ENCODE results near the gene PPP1R26.

DNA sequence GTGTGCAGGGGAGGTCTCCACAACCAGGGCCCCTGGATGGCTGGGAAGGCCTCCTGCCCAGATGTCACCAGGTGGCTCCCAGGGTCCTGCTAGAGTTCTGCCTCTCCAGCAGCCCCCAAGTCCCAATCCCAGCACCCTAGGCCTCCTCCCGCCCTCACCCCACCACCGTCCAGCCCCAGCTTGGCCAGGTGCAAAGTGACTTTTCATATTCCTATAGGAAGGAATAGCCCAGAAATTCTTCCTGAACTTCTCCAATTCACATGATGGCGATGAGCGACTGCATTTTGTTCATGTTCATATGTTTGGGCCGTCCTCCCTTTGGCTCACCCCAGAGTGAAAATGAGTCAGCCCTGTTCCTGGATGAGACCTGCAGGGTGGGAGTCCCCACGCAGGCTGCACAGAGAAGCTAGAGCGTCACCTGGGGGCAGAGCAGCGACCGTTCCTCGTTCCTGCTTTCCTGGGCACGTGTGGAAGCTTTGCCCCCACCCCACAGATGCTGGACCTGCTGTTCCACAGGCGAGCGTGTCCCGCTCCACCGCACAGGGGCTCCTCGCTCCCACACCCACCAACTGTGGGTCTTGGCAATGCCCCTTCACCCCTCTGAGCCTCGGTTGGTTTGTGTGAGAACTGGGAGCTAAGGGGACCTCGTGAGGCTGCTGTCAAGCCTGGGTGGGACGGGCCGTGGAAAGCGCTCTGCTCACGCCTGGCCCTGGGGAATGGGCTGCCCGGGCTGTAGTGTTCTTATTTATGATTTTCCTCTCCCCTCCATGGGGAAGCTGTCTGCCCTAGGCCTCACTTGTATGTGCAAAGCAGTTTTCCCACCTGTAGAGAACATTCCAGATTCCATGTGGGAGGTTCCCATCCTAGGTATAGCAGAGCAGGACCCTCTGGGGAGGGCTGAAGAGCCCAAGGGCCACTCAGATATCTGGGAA, 27.8 kb downstream of the PPP1R26 start:
- TF ChIP-seq EZH2phosphoT487 (IDR thresholded peaks at IDR 0.05; ENCODE audit: unreplicated experiment), result no peak
- TF ChIP-seq POLR2AphosphoS5 (IDR thresholded peaks at IDR 0.05; ENCODE audit: low read depth), result no peak
- TF ChIP-seq, protein P1, sequence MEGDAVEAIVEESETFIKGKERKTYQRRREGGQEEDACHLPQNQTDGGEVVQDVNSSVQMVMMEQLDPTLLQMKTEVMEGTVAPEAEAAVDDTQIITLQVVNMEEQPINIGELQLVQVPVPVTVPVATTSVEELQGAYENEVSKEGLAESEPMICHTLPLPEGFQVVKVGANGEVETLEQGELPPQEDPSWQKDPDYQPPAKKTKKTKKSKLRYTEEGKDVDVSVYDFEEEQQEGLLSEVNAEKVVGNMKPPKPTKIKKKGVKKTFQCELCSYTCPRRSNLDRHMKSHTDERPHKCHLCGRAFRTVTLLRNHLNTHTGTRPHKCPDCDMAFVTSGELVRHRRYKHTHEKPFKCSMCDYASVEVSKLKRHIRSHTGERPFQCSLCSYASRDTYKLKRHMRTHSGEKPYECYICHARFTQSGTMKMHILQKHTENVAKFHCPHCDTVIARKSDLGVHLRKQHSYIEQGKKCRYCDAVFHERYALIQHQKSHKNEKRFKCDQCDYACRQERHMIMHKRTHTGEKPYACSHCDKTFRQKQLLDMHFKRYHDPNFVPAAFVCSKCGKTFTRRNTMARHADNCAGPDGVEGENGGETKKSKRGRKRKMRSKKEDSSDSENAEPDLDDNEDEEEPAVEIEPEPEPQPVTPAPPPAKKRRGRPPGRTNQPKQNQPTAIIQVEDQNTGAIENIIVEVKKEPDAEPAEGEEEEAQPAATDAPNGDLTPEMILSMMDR (conservative IDR thresholded peaks at IDR 0.05; ENCODE audit: low read depth in 2 of 2), result no peak; a peak in 1 of 4 replicates
- TF ChIP-seq EZH2 (IDR thresholded peaks at IDR 0.05; ENCODE audit: low read depth, unreplicated experiment), result no peak
- TF ChIP-seq, protein P2, sequence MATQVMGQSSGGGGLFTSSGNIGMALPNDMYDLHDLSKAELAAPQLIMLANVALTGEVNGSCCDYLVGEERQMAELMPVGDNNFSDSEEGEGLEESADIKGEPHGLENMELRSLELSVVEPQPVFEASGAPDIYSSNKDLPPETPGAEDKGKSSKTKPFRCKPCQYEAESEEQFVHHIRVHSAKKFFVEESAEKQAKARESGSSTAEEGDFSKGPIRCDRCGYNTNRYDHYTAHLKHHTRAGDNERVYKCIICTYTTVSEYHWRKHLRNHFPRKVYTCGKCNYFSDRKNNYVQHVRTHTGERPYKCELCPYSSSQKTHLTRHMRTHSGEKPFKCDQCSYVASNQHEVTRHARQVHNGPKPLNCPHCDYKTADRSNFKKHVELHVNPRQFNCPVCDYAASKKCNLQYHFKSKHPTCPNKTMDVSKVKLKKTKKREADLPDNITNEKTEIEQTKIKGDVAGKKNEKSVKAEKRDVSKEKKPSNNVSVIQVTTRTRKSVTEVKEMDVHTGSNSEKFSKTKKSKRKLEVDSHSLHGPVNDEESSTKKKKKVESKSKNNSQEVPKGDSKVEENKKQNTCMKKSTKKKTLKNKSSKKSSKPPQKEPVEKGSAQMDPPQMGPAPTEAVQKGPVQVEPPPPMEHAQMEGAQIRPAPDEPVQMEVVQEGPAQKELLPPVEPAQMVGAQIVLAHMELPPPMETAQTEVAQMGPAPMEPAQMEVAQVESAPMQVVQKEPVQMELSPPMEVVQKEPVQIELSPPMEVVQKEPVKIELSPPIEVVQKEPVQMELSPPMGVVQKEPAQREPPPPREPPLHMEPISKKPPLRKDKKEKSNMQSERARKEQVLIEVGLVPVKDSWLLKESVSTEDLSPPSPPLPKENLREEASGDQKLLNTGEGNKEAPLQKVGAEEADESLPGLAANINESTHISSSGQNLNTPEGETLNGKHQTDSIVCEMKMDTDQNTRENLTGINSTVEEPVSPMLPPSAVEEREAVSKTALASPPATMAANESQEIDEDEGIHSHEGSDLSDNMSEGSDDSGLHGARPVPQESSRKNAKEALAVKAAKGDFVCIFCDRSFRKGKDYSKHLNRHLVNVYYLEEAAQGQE (IDR thresholded peaks at IDR 0.05; ENCODE audit: unreplicated experiment), result no peak
- no peak for TF ChIP-seq CREB1 (CRISPR knock-in tag; IDR thresholded peaks at IDR 0.05; ENCODE audit: low read depth)
- no peak for TF ChIP-seq ZNF114 (CRISPR knock-in tag; IDR thresholded peaks at IDR 0.05)
- TF ChIP-seq JUNB (IDR thresholded peaks at IDR 0.05; ENCODE audit: unreplicated experiment), result no peak
- TF ChIP-seq ZNF331 (CRISPR knock-in tag; IDR thresholded peaks at IDR 0.05; ENCODE audit: low read depth), result no peak
- TF ChIP-seq NANOG (IDR thresholded peaks at IDR 0.05; ENCODE audit: borderline replicate concordance), result no peak
- TF ChIP-seq, protein P3, sequence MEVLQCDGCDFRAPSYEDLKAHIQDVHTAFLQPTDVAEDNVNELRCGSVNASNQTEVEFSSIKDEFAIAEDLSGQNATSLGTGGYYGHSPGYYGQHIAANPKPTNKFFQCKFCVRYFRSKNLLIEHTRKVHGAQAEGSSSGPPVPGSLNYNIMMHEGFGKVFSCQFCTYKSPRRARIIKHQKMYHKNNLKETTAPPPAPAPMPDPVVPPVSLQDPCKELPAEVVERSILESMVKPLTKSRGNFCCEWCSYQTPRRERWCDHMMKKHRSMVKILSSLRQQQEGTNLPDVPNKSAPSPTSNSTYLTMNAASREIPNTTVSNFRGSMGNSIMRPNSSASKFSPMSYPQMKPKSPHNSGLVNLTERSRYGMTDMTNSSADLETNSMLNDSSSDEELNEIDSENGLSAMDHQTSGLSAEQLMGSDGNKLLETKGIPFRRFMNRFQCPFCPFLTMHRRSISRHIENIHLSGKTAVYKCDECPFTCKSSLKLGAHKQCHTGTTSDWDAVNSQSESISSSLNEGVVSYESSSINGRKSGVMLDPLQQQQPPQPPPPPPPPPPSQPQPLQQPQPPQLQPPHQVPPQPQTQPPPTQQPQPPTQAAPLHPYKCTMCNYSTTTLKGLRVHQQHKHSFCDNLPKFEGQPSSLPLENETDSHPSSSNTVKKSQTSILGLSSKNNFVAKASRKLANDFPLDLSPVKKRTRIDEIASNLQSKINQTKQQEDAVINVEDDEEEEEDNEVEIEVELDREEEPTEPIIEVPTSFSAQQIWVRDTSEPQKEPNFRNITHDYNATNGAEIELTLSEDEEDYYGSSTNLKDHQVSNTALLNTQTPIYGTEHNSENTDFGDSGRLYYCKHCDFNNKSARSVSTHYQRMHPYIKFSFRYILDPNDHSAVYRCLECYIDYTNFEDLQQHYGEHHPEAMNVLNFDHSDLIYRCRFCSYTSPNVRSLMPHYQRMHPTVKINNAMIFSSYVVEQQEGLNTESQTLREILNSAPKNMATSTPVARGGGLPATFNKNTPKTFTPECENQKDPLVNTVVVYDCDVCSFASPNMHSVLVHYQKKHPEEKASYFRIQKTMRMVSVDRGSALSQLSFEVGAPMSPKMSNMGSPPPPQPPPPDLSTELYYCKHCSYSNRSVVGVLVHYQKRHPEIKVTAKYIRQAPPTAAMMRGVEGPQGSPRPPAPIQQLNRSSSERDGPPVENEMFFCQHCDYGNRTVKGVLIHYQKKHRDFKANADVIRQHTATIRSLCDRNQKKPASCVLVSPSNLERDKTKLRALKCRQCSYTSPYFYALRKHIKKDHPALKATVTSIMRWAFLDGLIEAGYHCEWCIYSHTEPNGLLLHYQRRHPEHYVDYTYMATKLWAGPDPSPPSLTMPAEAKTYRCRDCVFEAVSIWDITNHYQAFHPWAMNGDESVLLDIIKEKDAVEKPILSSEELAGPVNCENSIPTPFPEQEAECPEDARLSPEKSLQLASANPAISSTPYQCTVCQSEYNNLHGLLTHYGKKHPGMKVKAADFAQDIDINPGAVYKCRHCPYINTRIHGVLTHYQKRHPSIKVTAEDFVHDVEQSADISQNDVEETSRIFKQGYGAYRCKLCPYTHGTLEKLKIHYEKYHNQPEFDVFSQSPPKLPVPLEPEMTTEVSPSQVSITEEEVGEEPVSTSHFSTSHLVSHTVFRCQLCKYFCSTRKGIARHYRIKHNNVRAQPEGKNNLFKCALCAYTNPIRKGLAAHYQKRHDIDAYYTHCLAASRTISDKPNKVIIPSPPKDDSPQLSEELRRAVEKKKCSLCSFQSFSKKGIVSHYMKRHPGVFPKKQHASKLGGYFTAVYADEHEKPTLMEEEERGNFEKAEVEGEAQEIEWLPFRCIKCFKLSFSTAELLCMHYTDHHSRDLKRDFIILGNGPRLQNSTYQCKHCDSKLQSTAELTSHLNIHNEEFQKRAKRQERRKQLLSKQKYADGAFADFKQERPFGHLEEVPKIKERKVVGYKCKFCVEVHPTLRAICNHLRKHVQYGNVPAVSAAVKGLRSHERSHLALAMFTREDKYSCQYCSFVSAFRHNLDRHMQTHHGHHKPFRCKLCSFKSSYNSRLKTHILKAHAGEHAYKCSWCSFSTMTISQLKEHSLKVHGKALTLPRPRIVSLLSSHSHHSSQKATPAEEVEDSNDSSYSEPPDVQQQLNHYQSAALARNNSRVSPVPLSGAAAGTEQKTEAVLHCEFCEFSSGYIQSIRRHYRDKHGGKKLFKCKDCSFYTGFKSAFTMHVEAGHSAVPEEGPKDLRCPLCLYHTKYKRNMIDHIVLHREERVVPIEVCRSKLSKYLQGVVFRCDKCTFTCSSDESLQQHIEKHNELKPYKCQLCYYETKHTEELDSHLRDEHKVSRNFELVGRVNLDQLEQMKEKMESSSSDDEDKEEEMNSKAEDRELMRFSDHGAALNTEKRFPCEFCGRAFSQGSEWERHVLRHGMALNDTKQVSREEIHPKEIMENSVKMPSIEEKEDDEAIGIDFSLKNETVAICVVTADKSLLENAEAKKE (CRISPR knock-in tag; IDR thresholded peaks at IDR 0.05), result no peak

Measured in GM23338 (cell line).